ENCODE measurements around the gene SPTLC1.
"Not testable (repeated sequence)": the region's sequence is repeated elsewhere in the genome, so short reads cannot be mapped to it uniquely, and the experiment has no call there.

The SPTLC1 gene

DNA sequence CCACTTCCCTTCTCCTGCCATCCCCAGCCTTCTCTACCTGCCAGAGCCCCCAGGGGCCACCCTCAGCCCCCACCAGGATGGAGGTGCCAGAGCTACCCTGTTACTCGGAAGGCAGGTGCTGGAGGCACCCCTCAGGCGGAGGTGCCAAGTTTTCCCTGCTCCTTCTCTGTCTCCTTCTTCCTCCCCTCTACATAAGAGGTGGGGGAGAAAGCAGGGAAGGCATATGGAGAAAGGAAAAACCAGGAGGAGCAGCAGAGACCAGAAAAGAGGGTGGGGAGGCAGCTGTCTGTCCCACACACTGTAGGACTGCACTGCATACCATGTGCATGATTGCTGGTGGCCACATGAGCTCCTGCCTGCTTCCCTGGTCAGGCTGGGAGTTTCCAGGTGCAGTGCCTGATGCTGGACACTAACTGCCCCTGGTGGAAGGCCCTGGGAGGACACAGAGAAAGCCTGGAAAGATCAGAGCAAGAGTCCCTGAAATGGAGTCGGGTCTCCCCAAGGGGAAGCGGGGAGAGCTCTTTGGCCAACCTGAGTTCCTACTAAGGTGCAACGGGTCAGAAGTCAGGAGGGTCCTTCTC is 23.8 kb upstream of the SPTLC1 start:
- H3K36me3 ChIP-seq (ENCODE audit: control insufficient read depth in 1 of 2, insufficient read depth in 2 of 2, low read length in 2 of 2); H3K27me3 ChIP-seq (ENCODE audit: low read depth, low read length); H3K27ac ChIP-seq (ENCODE audit: low read length); H3K9me3 ChIP-seq (ENCODE audit: control insufficient read depth in 1 of 2, low read length in 2 of 2); H3K4me3 ChIP-seq (ENCODE audit: low read depth in 1 of 2, low read length in 2 of 2): not testable (repeated sequence)
- H3K4me1 ChIP-seq (ENCODE audit: control insufficient read depth in 1 of 2, insufficient read depth in 2 of 2, low read length in 2 of 2), result peaks cover 4 to 20% of the 10 kb centered on the region in 2 donors

DNA sequence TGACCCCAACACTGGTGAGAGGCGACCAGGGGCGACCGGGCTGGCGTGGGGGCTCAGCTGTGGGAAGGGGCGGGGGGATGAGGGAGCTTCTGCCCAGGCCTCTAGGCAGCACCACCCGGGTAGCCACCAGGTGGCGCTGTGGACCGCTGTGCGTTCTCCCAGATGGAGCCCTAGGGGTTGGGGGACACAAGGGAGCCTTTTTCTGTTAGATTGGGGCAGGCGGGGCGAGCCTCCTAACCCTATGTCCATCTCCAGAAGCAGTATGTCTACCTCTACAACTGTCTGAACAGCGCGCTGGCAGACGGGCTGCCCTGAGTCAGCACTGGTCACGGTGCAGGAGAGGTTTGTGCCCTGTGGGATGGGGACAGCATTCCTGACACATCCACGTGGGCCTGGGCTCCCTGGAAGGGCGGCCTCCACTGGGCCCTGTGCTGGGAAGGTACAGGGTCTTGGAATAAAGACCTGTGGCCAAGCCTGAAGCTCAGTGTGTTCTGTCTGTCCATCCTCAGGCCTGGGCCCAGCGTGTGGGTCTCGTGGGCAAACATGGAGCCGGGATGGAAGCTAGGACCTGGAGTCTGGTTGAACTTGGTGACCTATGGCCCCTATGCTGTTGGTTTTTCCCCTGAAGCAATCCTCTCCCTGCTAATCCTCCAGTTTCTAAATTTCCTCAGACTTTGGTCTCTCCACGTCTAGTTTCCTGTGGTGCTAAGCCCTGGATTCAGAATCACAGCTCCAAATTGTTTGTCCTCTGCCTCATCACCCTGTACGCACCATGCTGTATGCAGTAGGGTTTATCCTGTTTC is 23.1 kb upstream of the SPTLC1 start:
- no peaks in the 10 kb centered on the region for H3K36me3 ChIP-seq (ENCODE audit: control insufficient read depth in 1 of 2, insufficient read depth in 2 of 2, low read length in 2 of 2)
- no peak overlapping the region for H3K27ac ChIP-seq (ENCODE audit: low read length)

DNA sequence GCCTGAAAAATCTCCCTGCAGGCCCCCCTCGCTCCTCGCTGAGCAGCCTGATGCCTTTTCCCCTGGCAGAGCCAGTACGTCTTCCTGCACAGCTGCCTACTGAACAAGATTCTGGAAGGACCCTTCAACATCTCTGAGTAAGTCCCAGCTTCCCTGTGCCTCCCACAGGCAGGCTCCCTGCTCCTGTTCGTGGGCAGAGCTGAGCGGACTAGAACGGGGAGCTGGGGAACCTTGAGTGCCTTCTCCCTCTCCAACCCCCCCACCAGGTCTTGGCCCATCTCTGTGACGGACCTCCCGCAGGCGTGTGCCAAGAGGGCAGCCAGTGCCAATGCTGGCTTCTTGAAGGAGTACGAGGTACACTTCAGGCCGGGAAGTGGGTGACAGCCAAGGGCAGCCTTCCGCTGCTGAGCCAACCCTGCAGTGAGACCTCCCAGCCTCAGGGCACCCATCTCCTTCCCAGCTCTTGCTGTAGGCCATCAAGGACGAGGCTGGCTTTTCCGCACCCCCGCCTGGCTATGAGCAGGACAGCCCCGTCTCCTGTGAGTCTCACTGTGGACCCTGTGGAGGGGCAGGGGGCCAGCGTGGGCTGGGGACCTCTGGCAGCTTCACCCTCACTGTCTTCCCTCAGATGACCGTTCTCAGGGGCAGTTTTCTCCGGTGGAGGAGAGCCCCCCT is 21.1 kb upstream of the SPTLC1 start:
- H3K27me3 ChIP-seq (ENCODE audit: low read depth, low read length), result no peaks in the 10 kb centered on the region
- H3K4me3 ChIP-seq (ENCODE audit: low read depth in 1 of 2, low read length in 2 of 2), result no peak overlapping the region
- peaks cover 4 to 21% of the 10 kb centered on the region in 2 donors for H3K4me1 ChIP-seq (ENCODE audit: control insufficient read depth in 1 of 2, insufficient read depth in 2 of 2, low read length in 2 of 2)
- H3K27ac ChIP-seq (ENCODE audit: low read length), result no peak overlapping the region
- no peaks in the 10 kb centered on the region for H3K36me3 ChIP-seq (ENCODE audit: control insufficient read depth in 1 of 2, insufficient read depth in 2 of 2, low read length in 2 of 2)
- no peaks in the 10 kb centered on the region for H3K9me3 ChIP-seq (ENCODE audit: control insufficient read depth in 1 of 2, low read length in 2 of 2)

More for the DNA sequence above, 23.1 kb upstream of the SPTLC1 start:
- no peak overlapping the region for H3K4me3 ChIP-seq (ENCODE audit: low read depth in 1 of 2, low read length in 2 of 2)
- peaks cover 4 to 24% of the 10 kb centered on the region in 2 donors for H3K4me1 ChIP-seq (ENCODE audit: control insufficient read depth in 1 of 2, insufficient read depth in 2 of 2, low read length in 2 of 2)
- no peaks in the 10 kb centered on the region for H3K27me3 ChIP-seq (ENCODE audit: low read depth, low read length)
- H3K9me3 ChIP-seq (ENCODE audit: control insufficient read depth in 1 of 2, low read length in 2 of 2), result no peaks in the 10 kb centered on the region

DNA sequence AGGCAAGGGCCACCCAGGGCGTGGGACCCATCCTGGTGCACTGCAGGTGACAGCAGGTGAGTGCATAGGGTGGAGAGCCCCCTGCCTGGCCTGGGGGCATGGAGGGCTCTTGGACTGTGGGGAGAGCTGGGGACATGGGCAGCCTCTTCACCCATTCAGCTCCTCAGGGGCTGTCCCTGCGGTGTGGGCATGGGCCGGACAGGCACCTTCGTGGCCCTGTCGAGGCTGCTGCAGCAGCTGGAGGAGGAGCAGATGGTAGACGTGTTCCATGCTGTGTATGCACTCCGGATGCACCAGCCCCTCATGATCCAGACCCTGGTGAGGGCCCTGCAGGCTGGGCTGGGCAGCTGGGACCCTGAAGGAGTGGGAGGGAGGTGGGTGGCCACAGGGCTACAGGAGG is 20.4 kb upstream of the SPTLC1 start:
- H3K36me3 ChIP-seq (ENCODE audit: control insufficient read depth in 1 of 2, insufficient read depth in 2 of 2, low read length in 2 of 2), result no peaks in the 10 kb centered on the region
- H3K27me3 ChIP-seq (ENCODE audit: low read depth, low read length), result no peaks in the 10 kb centered on the region
- no peaks in the 10 kb centered on the region for H3K9me3 ChIP-seq (ENCODE audit: control insufficient read depth in 1 of 2, low read length in 2 of 2)
- H3K27ac ChIP-seq (ENCODE audit: low read length), result no peak overlapping the region
- no peak overlapping the region for H3K4me3 ChIP-seq (ENCODE audit: low read depth in 1 of 2, low read length in 2 of 2)
- H3K4me1 ChIP-seq (ENCODE audit: control insufficient read depth in 1 of 2, insufficient read depth in 2 of 2, low read length in 2 of 2), result peaks cover 2 to 15% of the 10 kb centered on the region in 2 donors

DNA sequence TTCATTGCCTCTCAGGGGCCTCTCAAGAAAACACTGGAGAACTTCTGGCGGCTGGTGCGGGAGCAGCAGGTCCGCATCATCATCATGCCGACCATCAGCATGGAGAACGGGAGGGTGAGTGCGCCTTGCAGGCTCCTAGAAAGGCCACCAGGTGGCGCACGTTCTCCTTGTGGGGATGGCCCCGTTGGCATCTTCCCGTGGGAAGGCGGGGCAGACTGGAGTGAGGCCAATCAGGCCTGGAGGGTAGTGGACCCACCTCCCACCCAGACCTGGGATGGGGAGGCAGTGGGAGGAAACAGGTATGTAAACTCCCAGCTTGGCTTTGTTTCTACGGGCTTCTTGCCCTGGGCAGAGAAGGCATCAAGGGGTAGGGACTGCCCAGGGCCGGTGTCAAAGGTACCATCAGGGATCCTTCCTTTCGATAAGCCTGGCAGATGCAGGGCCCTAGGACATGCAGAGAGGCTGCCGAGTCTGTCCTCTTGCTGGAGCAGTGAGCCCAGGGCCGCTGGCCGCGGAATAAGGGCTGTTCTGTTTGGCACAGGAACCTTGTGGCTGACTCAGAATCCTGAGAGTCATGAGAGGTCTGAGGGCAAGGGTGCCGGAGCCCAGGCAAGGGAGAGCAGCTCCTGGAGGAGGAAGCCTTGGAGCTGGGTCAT is 18.9 kb upstream of the SPTLC1 start:
- Histone ChIP-seq H3K27ac (ENCODE audit: low read length) (no peak overlapping the region), H3K36me3 (ENCODE audit: control insufficient read depth in 1 of 2, insufficient read depth in 2 of 2, low read length in 2 of 2) (no peaks in the 10 kb centered on the region), H3K27me3 (ENCODE audit: low read depth, low read length) (no peaks in the 10 kb centered on the region), H3K4me3 (ENCODE audit: low read depth in 1 of 2, low read length in 2 of 2) (peak overlapping the region in 1 of 2 donors; percentile 2), H3K4me1 (ENCODE audit: control insufficient read depth in 1 of 2, insufficient read depth in 2 of 2, low read length in 2 of 2) (peaks cover 0 to 9% of the 10 kb centered on the region in 2 donors), H3K9me3 (ENCODE audit: control insufficient read depth in 1 of 2, low read length in 2 of 2) (no peaks in the 10 kb centered on the region)

DNA sequence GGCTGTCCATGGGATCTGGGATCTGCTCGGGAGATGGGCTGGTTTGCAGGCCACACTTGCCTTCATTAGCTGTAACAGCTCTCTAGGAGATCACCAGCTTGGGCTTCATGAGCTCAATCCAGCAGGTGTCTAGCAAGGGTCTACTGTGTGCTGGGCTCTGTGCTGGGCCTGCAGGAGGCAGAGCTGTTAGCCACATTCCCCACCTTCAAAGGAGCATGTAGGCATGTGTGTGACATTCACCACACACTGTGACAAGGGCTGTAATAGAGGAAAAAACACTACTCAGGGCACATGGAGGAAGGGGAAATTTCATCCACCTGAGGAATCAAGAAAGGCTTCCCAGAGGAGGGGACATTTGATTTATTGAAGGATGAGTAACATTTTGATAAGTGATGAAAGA is 17.7 kb upstream of the SPTLC1 start:
- not testable (repeated sequence) for H3K4me1 ChIP-seq (ENCODE audit: control insufficient read depth in 1 of 2, insufficient read depth in 2 of 2, low read length in 2 of 2); H3K9me3 ChIP-seq (ENCODE audit: control insufficient read depth in 1 of 2, low read length in 2 of 2)

DNA sequence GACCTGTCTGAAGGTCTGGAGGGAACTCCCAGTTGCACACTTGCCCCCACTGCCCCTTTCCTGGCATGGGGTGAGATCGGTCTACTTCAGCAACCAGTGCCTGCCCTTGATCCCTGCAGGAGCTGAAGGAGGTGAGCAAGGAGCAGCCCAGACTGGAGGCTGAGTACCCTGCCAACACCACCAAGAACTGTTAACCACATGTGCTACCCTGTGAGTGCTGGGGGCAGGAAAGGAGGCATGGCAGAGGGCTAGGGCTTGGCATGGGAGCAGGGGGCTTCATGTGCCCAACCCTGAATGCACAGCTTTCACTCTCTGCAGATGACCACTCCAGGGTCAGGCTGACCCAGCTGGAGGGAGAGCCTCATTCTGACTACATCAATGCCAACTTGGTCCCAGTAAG is 17.3 kb upstream of the SPTLC1 start:
- H3K27me3 ChIP-seq (ENCODE audit: low read depth, low read length), result no peaks in the 10 kb centered on the region

More for the DNA sequence above, 17.7 kb upstream of the SPTLC1 start:
- not testable (repeated sequence) for H3K27me3 ChIP-seq (ENCODE audit: low read depth, low read length); H3K27ac ChIP-seq (ENCODE audit: low read length); H3K4me3 ChIP-seq (ENCODE audit: low read depth in 1 of 2, low read length in 2 of 2); H3K36me3 ChIP-seq (ENCODE audit: control insufficient read depth in 1 of 2, insufficient read depth in 2 of 2, low read length in 2 of 2)

DNA sequence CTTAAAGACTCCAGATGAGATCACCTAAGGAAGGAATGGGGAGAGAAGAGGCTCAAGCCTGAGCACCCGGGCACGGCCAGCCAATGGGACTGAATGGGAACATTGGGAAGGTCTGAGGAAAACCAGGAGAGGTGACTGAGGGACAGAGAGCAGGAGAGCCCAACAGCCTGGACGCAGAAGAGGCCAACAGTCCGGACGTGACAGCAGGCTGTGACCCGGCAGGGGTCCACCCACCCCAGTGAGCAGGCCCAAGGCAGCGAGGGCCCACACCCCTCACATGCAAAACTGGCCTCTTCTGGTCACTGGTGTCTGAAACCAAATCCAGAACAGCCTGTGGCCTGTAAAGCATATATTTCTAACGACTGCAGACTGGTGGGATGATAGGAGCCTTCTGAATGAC is 7.6 kb upstream of the SPTLC1 start:
- Histone ChIP-seq H3K9me3 (ENCODE audit: control insufficient read depth in 1 of 2, low read length in 2 of 2) (no peaks in the 10 kb centered on the region), H3K27ac (ENCODE audit: low read length) (no peak overlapping the region)

More for the DNA sequence above, 17.3 kb upstream of the SPTLC1 start:
- Histone ChIP-seq H3K4me1 (ENCODE audit: control insufficient read depth in 1 of 2, insufficient read depth in 2 of 2, low read length in 2 of 2) (peaks cover 0 to 9% of the 10 kb centered on the region in 2 donors), H3K27ac (ENCODE audit: low read length) (no peak overlapping the region), H3K4me3 (ENCODE audit: low read depth in 1 of 2, low read length in 2 of 2) (no peak overlapping the region), H3K9me3 (ENCODE audit: control insufficient read depth in 1 of 2, low read length in 2 of 2) (no peaks in the 10 kb centered on the region), H3K36me3 (ENCODE audit: control insufficient read depth in 1 of 2, insufficient read depth in 2 of 2, low read length in 2 of 2) (no peaks in the 10 kb centered on the region)

DNA sequence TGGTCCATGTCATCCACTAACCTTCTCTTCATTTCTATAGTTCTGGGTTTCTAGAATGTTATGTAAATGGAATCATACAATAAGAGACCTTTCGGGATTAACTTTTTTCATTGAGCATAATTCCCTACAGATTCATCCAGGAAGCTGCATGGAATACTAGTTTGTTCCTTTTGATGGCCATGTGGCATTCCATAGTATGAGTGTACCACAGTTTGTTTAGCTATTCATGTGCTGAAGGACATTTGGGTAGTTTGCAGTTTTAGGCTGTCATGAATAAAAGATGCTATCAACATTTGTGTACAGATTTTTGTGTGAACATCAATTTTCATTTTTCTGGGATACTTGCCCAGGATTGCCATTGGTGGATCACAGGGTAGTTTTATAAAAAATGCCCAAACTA is 6.8 kb upstream of the SPTLC1 start:
- no peak overlapping the region for H3K4me3 ChIP-seq (ENCODE audit: low read depth in 1 of 2, low read length in 2 of 2)
- H3K36me3 ChIP-seq (ENCODE audit: control insufficient read depth in 1 of 2, insufficient read depth in 2 of 2, low read length in 2 of 2), result no peaks in the 10 kb centered on the region
- H3K4me1 ChIP-seq (ENCODE audit: control insufficient read depth in 1 of 2, insufficient read depth in 2 of 2, low read length in 2 of 2), result no peaks in the 10 kb centered on the region
- H3K9me3 ChIP-seq (ENCODE audit: control insufficient read depth in 1 of 2, low read length in 2 of 2), result no peaks in the 10 kb centered on the region
- no peaks in the 10 kb centered on the region for H3K27me3 ChIP-seq (ENCODE audit: low read depth, low read length)
- no peak overlapping the region for H3K27ac ChIP-seq (ENCODE audit: low read length)

More for the DNA sequence above, 7.6 kb upstream of the SPTLC1 start:
- H3K4me3 ChIP-seq (ENCODE audit: low read depth in 1 of 2, low read length in 2 of 2), result no peak overlapping the region
- no peaks in the 10 kb centered on the region for H3K27me3 ChIP-seq (ENCODE audit: low read depth, low read length)
- H3K36me3 ChIP-seq (ENCODE audit: control insufficient read depth in 1 of 2, insufficient read depth in 2 of 2, low read length in 2 of 2), result no peaks in the 10 kb centered on the region
- H3K4me1 ChIP-seq (ENCODE audit: control insufficient read depth in 1 of 2, insufficient read depth in 2 of 2, low read length in 2 of 2), result no peaks in the 10 kb centered on the region

DNA sequence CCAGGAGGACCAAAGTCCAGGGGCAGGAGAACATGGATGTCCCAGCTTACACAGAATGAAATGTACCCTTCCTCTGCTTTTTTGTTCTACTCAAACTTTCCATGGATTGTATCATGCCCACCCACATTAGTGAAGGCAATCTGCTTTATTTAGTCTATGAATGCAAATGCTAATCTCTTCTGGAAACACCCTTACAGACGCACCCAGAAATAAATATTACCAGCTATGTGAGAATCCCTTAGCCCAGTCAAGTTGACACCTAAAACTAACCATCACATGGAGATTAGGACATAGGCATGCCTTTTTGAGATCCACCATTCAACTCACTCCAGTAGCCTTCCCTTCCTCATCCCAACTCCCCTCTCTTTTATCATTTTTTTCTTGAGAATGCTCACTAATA is 6.1 kb upstream of the SPTLC1 start:
- H3K9me3 ChIP-seq (ENCODE audit: control insufficient read depth in 1 of 2, low read length in 2 of 2), result no peaks in the 10 kb centered on the region
- H3K27me3 ChIP-seq (ENCODE audit: low read depth, low read length), result no peaks in the 10 kb centered on the region
- H3K4me1 ChIP-seq (ENCODE audit: control insufficient read depth in 1 of 2, insufficient read depth in 2 of 2, low read length in 2 of 2), result no peaks in the 10 kb centered on the region
- H3K36me3 ChIP-seq (ENCODE audit: control insufficient read depth in 1 of 2, insufficient read depth in 2 of 2, low read length in 2 of 2), result no peaks in the 10 kb centered on the region
- no peak overlapping the region for H3K4me3 ChIP-seq (ENCODE audit: low read depth in 1 of 2, low read length in 2 of 2)
- no peak overlapping the region for H3K27ac ChIP-seq (ENCODE audit: low read length)

DNA sequence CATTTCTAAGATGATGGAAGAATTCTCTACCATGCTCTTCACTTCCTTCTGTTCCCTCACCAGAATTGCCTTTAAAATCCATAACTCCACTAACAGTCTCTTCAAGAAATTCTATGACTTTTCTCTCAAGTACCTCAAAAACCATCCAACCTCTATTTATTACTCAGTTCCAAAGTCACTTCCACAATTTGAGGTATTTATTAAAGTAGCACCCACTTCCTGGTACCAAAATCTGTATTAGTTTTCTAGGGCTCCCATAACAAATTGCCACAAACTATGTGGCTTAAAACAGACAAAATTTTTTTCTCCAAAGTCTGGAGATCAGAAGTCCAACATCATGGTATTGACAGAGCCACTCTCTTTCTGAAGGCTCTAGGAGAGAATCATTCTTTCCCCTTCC is 4.9 kb upstream of the SPTLC1 start:
- Histone ChIP-seq H3K36me3 (ENCODE audit: control insufficient read depth in 1 of 2, insufficient read depth in 2 of 2, low read length in 2 of 2) (no peaks in the 10 kb centered on the region), H3K27me3 (ENCODE audit: low read depth, low read length) (no peaks in the 10 kb centered on the region), H3K4me3 (ENCODE audit: low read depth in 1 of 2, low read length in 2 of 2) (no peak overlapping the region), H3K4me1 (ENCODE audit: control insufficient read depth in 1 of 2, insufficient read depth in 2 of 2, low read length in 2 of 2) (no peaks in the 10 kb centered on the region), H3K9me3 (ENCODE audit: control insufficient read depth in 1 of 2, low read length in 2 of 2) (no peaks in the 10 kb centered on the region), H3K27ac (ENCODE audit: low read length) (no peak overlapping the region)

Measured in muscle layer of duodenum (tissue), 2 donors.